MM.1S (cell line): ENCODE measurements around the gene ACBD4.

Experiments
- DNase-seq: peaks from one replicate; pipeline ENCODE4 v3.0.0-alpha.2; 2015
- H2AFZ ChIP-seq: fragments of 300-600 bp; sonication (generic); 2 replicates; pipeline ENCODE4 v1.6.0; 2016; ENCODE audit warnings: antibody characterized with exemption, low read length
- H3F3A ChIP-seq: fragments of 300-600 bp; sonication (generic); 2 replicates; pipeline ENCODE4 v1.6.1; 2016; ENCODE audit warnings: mild to moderate bottlenecking, antibody characterized with exemption, low read length, moderate library complexity, mixed read lengths; ENCODE audit not compliant: insufficient read depth
- H3K27ac ChIP-seq: fragments of 300-600 bp; sonication (generic); 2 replicates; pipeline ENCODE4 v1.5.1; 2016; ENCODE audit warnings: mild to moderate bottlenecking, low read length
- H3K27me3 ChIP-seq: fragments of 300-600 bp; sonication (generic); replicated peaks from 2 replicates; pipeline ENCODE4 v1.6.0; 2016; ENCODE audit warnings: low read length; ENCODE audit not compliant: insufficient read depth
- H3K36me3 ChIP-seq: fragments of 300-600 bp; sonication (generic); replicated peaks from 2 replicates; pipeline ENCODE4 v1.6.1; 2016; ENCODE audit warnings: mild to moderate bottlenecking, low read length, mixed read lengths; ENCODE audit not compliant: insufficient read depth
- H3K4me1 ChIP-seq: fragments of 300-600 bp; sonication (generic); 2 replicates; pipeline ENCODE4 v1.6.1; 2016; ENCODE audit warnings: low read length, mixed read lengths
- H3K4me2 ChIP-seq: fragments of 300-600 bp; sonication (generic); 2 replicates; pipeline ENCODE4 v1.6.0; 2016; ENCODE audit warnings: low read depth, low read length
- H3K4me3 ChIP-seq: fragments of 300-600 bp; sonication (generic); 2 replicates; pipeline ENCODE4 v1.5.1; 2016; ENCODE audit warnings: low read length, mixed read lengths
- H3K79me2 ChIP-seq: fragments of 300-600 bp; sonication (generic); 2 replicates; pipeline ENCODE4 v1.6.1; 2016; ENCODE audit warnings: mixed run types, low read length, mixed read lengths
- H3K9ac ChIP-seq: fragments of 300-600 bp; sonication (generic); 2 replicates; pipeline ENCODE4 v1.6.1; 2016; ENCODE audit warnings: low read length, mixed read lengths
- H3K9me2 ChIP-seq: fragments of 300-600 bp; sonication (generic); replicated peaks from 2 replicates; pipeline ENCODE4 v1.6.1; 2016; ENCODE audit warnings: mild to moderate bottlenecking, low read length, mixed read lengths; ENCODE audit not compliant: insufficient read depth
- H3K9me3 ChIP-seq: fragments of 300-600 bp; sonication (generic); replicated peaks from 2 replicates; pipeline ENCODE4 v1.6.1; 2016; ENCODE audit warnings: mild to moderate bottlenecking, low read length, mixed read lengths; ENCODE audit not compliant: insufficient read depth
- H4K20me1 ChIP-seq: fragments of 300-600 bp; sonication (generic); 2 replicates; pipeline ENCODE4 v1.6.1; 2016; ENCODE audit warnings: mild to moderate bottlenecking, low read length, moderate library complexity, mixed read lengths; ENCODE audit not compliant: insufficient read depth
- CTCF ChIP-seq: fragments of 300-600 bp; sonication (generic); IDR thresholded peaks from 2 replicates; pipeline ENCODE4 v1.5.1; 2016; ENCODE audit warnings: antibody characterized with exemption, low read length, mixed read lengths
- EZH2 ChIP-seq: fragments of 300-600 bp; sonication (generic); optimal IDR thresholded peaks from 2 replicates; pipeline ENCODE3; 2017; ENCODE audit warnings: low read depth, mild to moderate bottlenecking, antibody characterized with exemption, low read length, mixed read lengths
- EZH2phosphoT487 ChIP-seq: fragments of 300-600 bp; sonication (generic); IDR thresholded peaks from 2 replicates; pipeline ENCODE4 v1.6.1; 2018; ENCODE audit warnings: antibody characterized with exemption, low read length

ACBD4 gene

GRCh38 chr17:45108051-45108450, 27.4 kb upstream of the ACBD4 start:
- no peak for DNase-seq
- Histone ChIP-seq H3K4me1 (no peaks in the 10 kb centered on the region), H3K27ac (no peak overlapping the region), H3K36me3 (peaks cover 8% of the 10 kb centered on the region; the same call in 1 of the 2 replicates), H4K20me1 (no peaks in the 10 kb centered on the region), H3K9me2 (no peaks in the 10 kb centered on the region), H2AFZ (no peak overlapping the region), H3K27me3 (no peaks in the 10 kb centered on the region), H3K9me3 (no peaks in the 10 kb centered on the region), H3K4me3 (no peak overlapping the region), H3K9ac (no peak overlapping the region), H3K79me2 (no peaks in the 10 kb centered on the region), H3K4me2 (no peak overlapping the region), H3F3A (no peaks in the 10 kb centered on the region)
- TF ChIP-seq EZH2phosphoT487 (no peak), EZH2 (no peak), CTCF (no peak)

GRCh38 chr17:45108595-45109521, 26.6 kb upstream of the ACBD4 start:
- H3K27ac ChIP-seq: no peak overlapping the region
- no peak for DNase-seq
- TF ChIP-seq EZH2: no peak
- TF ChIP-seq CTCF: no peak
- TF ChIP-seq EZH2phosphoT487: no peak
- H3K9ac ChIP-seq: no peak overlapping the region
- no peaks in the 10 kb centered on the region for H3K9me2 ChIP-seq
- no peak overlapping the region for H2AFZ ChIP-seq
- H3K4me2 ChIP-seq: no peak overlapping the region
- no peaks in the 10 kb centered on the region for H3K79me2 ChIP-seq
- H3K4me1 ChIP-seq: no peaks in the 10 kb centered on the region
- no peaks in the 10 kb centered on the region for H3F3A ChIP-seq
- H3K27me3 ChIP-seq: no peaks in the 10 kb centered on the region
- H4K20me1 ChIP-seq: no peaks in the 10 kb centered on the region
- H3K9me3 ChIP-seq: no peaks in the 10 kb centered on the region
- peaks cover 3% of the 10 kb centered on the region; the same call in 1 of the 2 replicates for H3K36me3 ChIP-seq
- H3K4me3 ChIP-seq: no peak overlapping the region

DNA sequence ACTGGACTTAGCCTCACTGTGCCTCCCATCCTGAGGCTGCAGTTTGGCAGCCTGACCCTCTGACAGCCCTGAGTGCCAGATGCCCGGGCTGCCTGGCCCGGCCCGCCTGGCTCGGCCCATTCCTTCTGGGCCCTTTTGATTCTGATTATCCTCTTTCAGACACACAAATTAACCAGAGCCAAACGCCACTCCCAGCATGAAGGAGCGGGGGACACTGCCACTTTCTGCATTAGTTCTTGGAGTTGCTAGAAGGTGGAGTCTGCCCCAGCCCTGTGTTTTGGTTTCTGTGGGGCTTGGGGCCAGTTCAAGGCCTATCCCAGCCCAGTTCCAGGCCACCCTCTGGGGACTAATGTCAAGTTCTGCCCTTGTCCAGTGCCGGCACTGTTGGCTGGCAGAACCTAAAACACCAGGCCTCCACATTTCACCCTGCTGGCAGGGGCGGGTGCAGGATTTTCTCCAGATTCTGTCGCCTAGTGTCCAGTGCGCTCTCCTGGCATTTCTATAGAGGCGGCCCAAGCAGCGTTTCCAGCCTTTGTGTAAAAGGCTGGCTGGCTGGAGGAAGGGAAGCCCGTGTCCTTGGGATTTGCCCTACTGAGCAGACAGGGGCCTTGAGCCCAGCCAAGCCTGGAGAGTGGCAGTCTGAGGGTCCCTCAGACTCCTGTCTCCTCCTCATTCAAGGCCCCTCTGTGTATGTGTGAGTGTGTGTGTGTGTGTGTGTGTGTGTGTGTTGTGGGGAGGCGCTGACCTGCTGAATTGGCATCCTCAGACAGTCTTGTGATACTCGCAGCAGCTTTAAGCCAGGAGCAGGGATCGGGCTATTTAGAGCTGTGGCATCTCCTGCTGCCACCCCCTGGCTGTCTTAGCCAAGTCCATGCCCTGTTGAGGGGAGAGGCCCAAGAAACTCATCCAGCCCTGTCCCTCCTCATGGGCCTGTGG, 24.5 kb upstream of the ACBD4 start:
- Histone ChIP-seq H3K79me2 (no peaks in the 10 kb centered on the region), H3K27ac (no peak overlapping the region), H3K9me2 (no peaks in the 10 kb centered on the region), H3K4me1 (no peaks in the 10 kb centered on the region), H3F3A (no peaks in the 10 kb centered on the region), H3K4me3 (no peak overlapping the region), H2AFZ (no peak overlapping the region), H3K9me3 (no peaks in the 10 kb centered on the region), H4K20me1 (no peaks in the 10 kb centered on the region), H3K9ac (no peak overlapping the region), H3K36me3 (peaks cover 3% of the 10 kb centered on the region; the same call in 1 of the 2 replicates), H3K4me2 (no peak overlapping the region), H3K27me3 (no peaks in the 10 kb centered on the region)
- no peak for DNase-seq
- TF ChIP-seq EZH2phosphoT487 (no peak), EZH2 (no peak), CTCF (no peak)
